ENCODE measurements around the gene NCBP1.
"Not testable (repeated sequence)": the region's sequence is repeated elsewhere in the genome, so short reads cannot be mapped to it uniquely, and the experiment has no call there.

The NCBP1 gene

GRCh38 chr9:97599314-97599846 lies 34.2 kb upstream of the NCBP1 start:
- no peak overlapping the region for H3K27ac ChIP-seq (ENCODE audit: low read depth, low read length)

GRCh38 chr9:97600531-97601227 lies 32.9 kb upstream of the NCBP1 start:
- Histone ChIP-seq H3K36me3 (ENCODE audit: insufficient read depth, low read length) (peaks cover 61% of the 10 kb centered on the region), H3K4me1 (ENCODE audit: insufficient read depth, low read length) (no peaks in the 10 kb centered on the region)

More at GRCh38 chr9:97599314-97599846, 34.2 kb upstream of the NCBP1 start:
- WGBS = 88% methylated on average over 7 of the region's 7 CpGs
- H3K36me3 ChIP-seq (ENCODE audit: insufficient read depth, low read length) = peaks cover 48% of the 10 kb centered on the region
- H3K9me3 ChIP-seq (ENCODE audit: insufficient read depth, low read depth, low read length) = no peaks in the 10 kb centered on the region
- H3K4me3 ChIP-seq (ENCODE audit: low read length) = no peak overlapping the region
- no peak overlapping the region for H3K9ac ChIP-seq (ENCODE audit: low read depth, low read length)
- H3K4me1 ChIP-seq (ENCODE audit: insufficient read depth, low read length) = no peaks in the 10 kb centered on the region
- no peaks in the 10 kb centered on the region for H3K27me3 ChIP-seq (ENCODE audit: insufficient read depth, low read length)

GRCh38 chr9:97601228-97601898 lies 32.3 kb upstream of the NCBP1 start:
- H3K36me3 ChIP-seq (ENCODE audit: insufficient read depth, low read length) = peaks cover 67% of the 10 kb centered on the region

More at GRCh38 chr9:97600531-97601227, 32.9 kb upstream of the NCBP1 start:
- WGBS = 96% methylated on average over 8 of the region's 8 CpGs
- Histone ChIP-seq H3K9me3 (ENCODE audit: insufficient read depth, low read depth, low read length) (no peaks in the 10 kb centered on the region), H3K27me3 (ENCODE audit: insufficient read depth, low read length) (no peaks in the 10 kb centered on the region), H3K4me3 (ENCODE audit: low read length) (no peak overlapping the region), H3K27ac (ENCODE audit: low read depth, low read length) (no peak overlapping the region), H3K9ac (ENCODE audit: low read depth, low read length) (no peak overlapping the region)

GRCh38 chr9:97602430-97602829 lies 31.2 kb upstream of the NCBP1 start:
- peaks cover 78% of the 10 kb centered on the region for H3K36me3 ChIP-seq (ENCODE audit: insufficient read depth, low read length)
- H3K4me3 ChIP-seq (ENCODE audit: low read length) = no peak overlapping the region
- no peaks in the 10 kb centered on the region for H3K27me3 ChIP-seq (ENCODE audit: insufficient read depth, low read length)
- WGBS = 94% methylated on average over 10 of the region's 10 CpGs
- H3K9me3 ChIP-seq (ENCODE audit: insufficient read depth, low read depth, low read length) = no peaks in the 10 kb centered on the region
- H3K27ac ChIP-seq (ENCODE audit: low read depth, low read length) = no peak overlapping the region
- no peaks in the 10 kb centered on the region for H3K4me1 ChIP-seq (ENCODE audit: insufficient read depth, low read length)
- no peak overlapping the region for H3K9ac ChIP-seq (ENCODE audit: low read depth, low read length)

More at GRCh38 chr9:97601228-97601898, 32.3 kb upstream of the NCBP1 start:
- Histone ChIP-seq H3K4me1 (ENCODE audit: insufficient read depth, low read length) (no peaks in the 10 kb centered on the region), H3K4me3 (ENCODE audit: low read length) (no peak overlapping the region), H3K27me3 (ENCODE audit: insufficient read depth, low read length) (no peaks in the 10 kb centered on the region), H3K27ac (ENCODE audit: low read depth, low read length) (no peak overlapping the region), H3K9me3 (ENCODE audit: insufficient read depth, low read depth, low read length) (no peaks in the 10 kb centered on the region), H3K9ac (ENCODE audit: low read depth, low read length) (no peak overlapping the region)
- 95% methylated on average over 7 of the region's 7 CpGs for WGBS

- 95% methylated on average over 17 of the region's 17 CpGs for WGBS
- Histone ChIP-seq H3K9me3 (ENCODE audit: insufficient read depth, low read depth, low read length) (no peaks in the 10 kb centered on the region), H3K36me3 (ENCODE audit: insufficient read depth, low read length) (peaks cover 86% of the 10 kb centered on the region), H3K9ac (ENCODE audit: low read depth, low read length) (no peak overlapping the region), H3K4me3 (ENCODE audit: low read length) (no peak overlapping the region), H3K4me1 (ENCODE audit: insufficient read depth, low read length) (no peaks in the 10 kb centered on the region), H3K27me3 (ENCODE audit: insufficient read depth, low read length) (no peaks in the 10 kb centered on the region), H3K27ac (ENCODE audit: low read depth, low read length) (no peak overlapping the region)
These were observed 28.5 kb upstream of the NCBP1 start for GRCh38 chr9:97604901-97605645.

GRCh38 chr9:97615439-97616072 lies 18.1 kb upstream of the NCBP1 start:
- no peak overlapping the region for H3K27ac ChIP-seq (ENCODE audit: low read depth, low read length)
- H3K4me3 ChIP-seq (ENCODE audit: low read length) = no peak overlapping the region
- 0 out of 2 replicates have a peak, but pooled peaks cover 4% of the 10 kb centered on the region for H3K9me3 ChIP-seq (ENCODE audit: insufficient read depth, low read depth, low read length)
- no peak overlapping the region for H3K9ac ChIP-seq (ENCODE audit: low read depth, low read length)
- no peaks in the 10 kb centered on the region for H3K27me3 ChIP-seq (ENCODE audit: insufficient read depth, low read length)
- peaks cover 70% of the 10 kb centered on the region for H3K36me3 ChIP-seq (ENCODE audit: insufficient read depth, low read length)
- H3K4me1 ChIP-seq (ENCODE audit: insufficient read depth, low read length) = no peaks in the 10 kb centered on the region

GRCh38 chr9:97617939-97618416 lies 15.6 kb upstream of the NCBP1 start:
- no peaks in the 10 kb centered on the region for H3K27me3 ChIP-seq (ENCODE audit: insufficient read depth, low read length)
- peaks cover 73% of the 10 kb centered on the region for H3K36me3 ChIP-seq (ENCODE audit: insufficient read depth, low read length)
- H3K9ac ChIP-seq (ENCODE audit: low read depth, low read length) = no peak overlapping the region
- no peaks in the 10 kb centered on the region for H3K4me1 ChIP-seq (ENCODE audit: insufficient read depth, low read length)
- no peak overlapping the region for H3K4me3 ChIP-seq (ENCODE audit: low read length)
- peaks cover 21% of the 10 kb centered on the region for H3K9me3 ChIP-seq (ENCODE audit: insufficient read depth, low read depth, low read length)
- WGBS = 86% methylated on average over 1 of the region's 1 CpG
- no peak overlapping the region for H3K27ac ChIP-seq (ENCODE audit: low read depth, low read length)

- peaks cover 79% of the 10 kb centered on the region for H3K36me3 ChIP-seq (ENCODE audit: insufficient read depth, low read length)
- not testable (repeated sequence) for H3K9ac ChIP-seq (ENCODE audit: low read depth, low read length); H3K4me3 ChIP-seq (ENCODE audit: low read length); H3K27ac ChIP-seq (ENCODE audit: low read depth, low read length); H3K27me3 ChIP-seq (ENCODE audit: insufficient read depth, low read length); H3K4me1 ChIP-seq (ENCODE audit: insufficient read depth, low read length)
- peaks cover 32% of the 10 kb centered on the region for H3K9me3 ChIP-seq (ENCODE audit: insufficient read depth, low read depth, low read length)
- 100% methylated on average over 2 of the region's 2 CpGs for WGBS
These were observed 13.6 kb upstream of the NCBP1 start for GRCh38 chr9:97620063-97620462.

GRCh38 chr9:97622483-97622882 lies 11.1 kb upstream of the NCBP1 start:
- Histone ChIP-seq H3K9me3 (ENCODE audit: insufficient read depth, low read depth, low read length) (peaks cover 32% of the 10 kb centered on the region), H3K36me3 (ENCODE audit: insufficient read depth, low read length) (peaks cover 94% of the 10 kb centered on the region)
- H3K27me3 ChIP-seq (ENCODE audit: insufficient read depth, low read length); H3K4me3 ChIP-seq (ENCODE audit: low read length); H3K4me1 ChIP-seq (ENCODE audit: insufficient read depth, low read length); H3K27ac ChIP-seq (ENCODE audit: low read depth, low read length); H3K9ac ChIP-seq (ENCODE audit: low read depth, low read length): not testable (repeated sequence)
- WGBS = 98% methylated on average over 5 of the region's 5 CpGs

- no peak overlapping the region for H3K9ac ChIP-seq (ENCODE audit: low read depth, low read length)
- no peaks in the 10 kb centered on the region for H3K27me3 ChIP-seq (ENCODE audit: insufficient read depth, low read length)
- H3K27ac ChIP-seq (ENCODE audit: low read depth, low read length) = no peak overlapping the region
- peaks cover 86% of the 10 kb centered on the region for H3K36me3 ChIP-seq (ENCODE audit: insufficient read depth, low read length)
- no peak overlapping the region for H3K4me3 ChIP-seq (ENCODE audit: low read length)
- peaks cover 5% of the 10 kb centered on the region for H3K4me1 ChIP-seq (ENCODE audit: insufficient read depth, low read length)
- WGBS = 100% methylated on average over 1 of the region's 1 CpG
- peaks cover 32% of the 10 kb centered on the region for H3K9me3 ChIP-seq (ENCODE audit: insufficient read depth, low read depth, low read length)
These were observed 9.7 kb upstream of the NCBP1 start for GRCh38 chr9:97623946-97624345.
